HepG2 (cell line): Measurements from ENCODE around the gene ITPR1. TPM values are rescaled to one million over a fixed set of nuclear protein-coding genes. Genes with fewer than 3 reads are reported as not detected.
A peak's percentile ranks its signal among the peaks of the same experiment; 100 is the strongest.

ENCODE experiments used
- KDM5B ChIP-seq: sonication (generic); formaldehyde crosslinking; IDR thresholded peaks from 2 replicates; pipeline ENCODE4 v1.4.0; 2020; ENCODE audit warnings: missing genetic modification reagents, mild to moderate bottlenecking, borderline replicate concordance
- MYC ChIP-seq: sonication (generic); formaldehyde crosslinking; IDR thresholded peaks from 2 replicates; pipeline ENCODE4 v1.9.0; 2021; ENCODE audit warnings: missing genetic modification reagents, borderline replicate concordance
- SMAD1 ChIP-seq: sonication (generic); formaldehyde crosslinking; IDR thresholded peaks from 2 replicates; pipeline ENCODE4 v1.4.0; 2020; ENCODE audit warnings: missing genetic modification reagents, low read depth, mild to moderate bottlenecking, borderline replicate concordance
- TBX3 ChIP-seq: fragments of 450-650 bp; IDR thresholded peaks from 2 replicates; pipeline ENCODE4 v1.6.1; 2017; ENCODE audit warnings: antibody characterized with exemption, mild to moderate bottlenecking, inconsistent platforms, borderline replicate concordance
- ZFYVE20 ChIP-seq: sonication (generic); formaldehyde crosslinking; IDR thresholded peaks from 2 replicates; pipeline ENCODE4 v1.8.0; 2023; ENCODE audit warnings: low read depth, mild to moderate bottlenecking, moderate library complexity, missing genetic modification reagents, borderline replicate concordance
- ZNF235 ChIP-seq: sonication (generic); formaldehyde crosslinking; IDR thresholded peaks from 2 replicates; pipeline ENCODE4 v1.8.1; 2023; ENCODE audit warnings: mild to moderate bottlenecking, missing genetic modification reagents, borderline replicate concordance
- ZNF720 ChIP-seq: sonication (generic); formaldehyde crosslinking; IDR thresholded peaks from 2 replicates; pipeline ENCODE4 v1.4.0; 2020; ENCODE audit warnings: missing genetic modification reagents
- polyA plus RNA-seq, 8 experiments: library from polyadenylated mRNA; depleted of rRNA in 3 of 8; stranded (reverse) in 7 of 8; unstranded in 1 of 8; fragments of >200 nt; fragmentation: Illumina TruSeq in 4 of 8; extraction: Trizol in 4 of 8; gene quantifications; 2 replicates each; pipeline versions ENCODE4 v1.2.1 to v1.2.3, GENCODE V29; 2011 to 2016; ENCODE audit warnings: low read depth in 4 of 8, missing spikeins in 1 of 8, mixed read lengths in 1 of 8; ENCODE audit not compliant: insufficient read depth in 1 of 8
- total RNA-seq, 5 experiments: library from RNA; depleted of rRNA; stranded (reverse); fragments of >200 nt; fragmentation: Illumina TruSeq; extraction: Trizol; gene quantifications; 2 replicates each; pipeline ENCODE4 v1.2.3, GENCODE V29; 2016; ENCODE audit warnings: low read depth in 1 of 5
- TF ChIP-seq, protein P1 (sequence below), 2 experiments: sonication (generic) in 1 of 2; formaldehyde crosslinking in 1 of 2; IDR thresholded peaks; 2 replicates each; pipeline versions ENCODE4 v1.6.1 to v1.9.0; 2014 to 2022; ENCODE audit warnings: antibody characterized with exemption in 1 of 2, borderline replicate concordance in 1 of 2, inconsistent platforms in 1 of 2, low read depth in 1 of 2, missing genetic modification reagents in 1 of 2
- TF ChIP-seq, protein P2 (sequence below): sonication (generic); formaldehyde crosslinking; IDR thresholded peaks from 2 replicates; pipeline ENCODE4 v1.4.0; 2020; ENCODE audit warnings: mild to moderate bottlenecking, missing genetic modification reagents
- TF ChIP-seq, protein P3 (sequence below): sonication (generic); formaldehyde crosslinking; IDR thresholded peaks from 2 replicates; pipeline ENCODE4 v1.9.0; 2021; ENCODE audit warnings: missing genetic modification reagents, borderline replicate concordance

Gene ITPR1
- total and polyA plus RNA-seq, 2 of the 13 experiments (the other 11 are each of a cell fraction or from before 2014, with no cell fraction given), result 10.0 to 11.4 TPM

DNA sequence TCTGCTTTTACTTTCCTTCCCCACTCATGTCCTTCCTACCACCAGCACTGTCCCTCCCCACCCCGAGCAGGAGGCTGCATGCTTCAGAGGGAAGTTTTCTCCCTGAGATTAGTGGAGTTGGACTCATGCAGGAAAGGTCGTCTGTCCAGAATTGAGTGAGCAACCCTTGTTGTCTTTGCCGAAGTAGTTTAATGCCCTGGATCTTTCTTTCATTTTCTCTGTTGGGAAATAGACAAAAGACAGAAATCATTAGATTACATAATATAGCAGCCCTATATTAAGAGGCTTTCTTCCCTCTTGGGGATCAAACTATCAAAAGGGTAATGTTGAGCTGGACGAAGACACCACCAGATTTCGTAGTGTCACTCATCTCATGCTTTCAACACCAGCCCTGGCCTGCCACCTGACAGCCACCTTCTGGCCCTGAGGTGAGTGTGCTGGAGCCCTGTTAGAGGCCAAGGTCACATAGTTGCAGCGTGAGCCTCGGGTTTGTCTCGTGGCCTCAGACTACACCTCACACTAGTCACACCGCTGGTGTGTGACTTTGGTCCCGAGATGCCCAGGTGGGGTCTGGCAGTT is 231.0 kb downstream of the ITPR1 start (continued):
- TF ChIP-seq TBX3 (peak; percentile 53; the same call in 1 of the 2 replicates), KDM5B (peak; percentile 55; the same call in 1 of the 2 replicates), SMAD1 (CRISPR knock-in tag) (no peak), ZFYVE20 (CRISPR knock-in tag) (no peak), MYC (peak; percentile 54; the same call in 1 of the 2 replicates), ZNF235 (CRISPR knock-in tag) (no peak), ZNF720 (CRISPR knock-in tag) (no peak)
- TF ChIP-seq, protein P1, sequence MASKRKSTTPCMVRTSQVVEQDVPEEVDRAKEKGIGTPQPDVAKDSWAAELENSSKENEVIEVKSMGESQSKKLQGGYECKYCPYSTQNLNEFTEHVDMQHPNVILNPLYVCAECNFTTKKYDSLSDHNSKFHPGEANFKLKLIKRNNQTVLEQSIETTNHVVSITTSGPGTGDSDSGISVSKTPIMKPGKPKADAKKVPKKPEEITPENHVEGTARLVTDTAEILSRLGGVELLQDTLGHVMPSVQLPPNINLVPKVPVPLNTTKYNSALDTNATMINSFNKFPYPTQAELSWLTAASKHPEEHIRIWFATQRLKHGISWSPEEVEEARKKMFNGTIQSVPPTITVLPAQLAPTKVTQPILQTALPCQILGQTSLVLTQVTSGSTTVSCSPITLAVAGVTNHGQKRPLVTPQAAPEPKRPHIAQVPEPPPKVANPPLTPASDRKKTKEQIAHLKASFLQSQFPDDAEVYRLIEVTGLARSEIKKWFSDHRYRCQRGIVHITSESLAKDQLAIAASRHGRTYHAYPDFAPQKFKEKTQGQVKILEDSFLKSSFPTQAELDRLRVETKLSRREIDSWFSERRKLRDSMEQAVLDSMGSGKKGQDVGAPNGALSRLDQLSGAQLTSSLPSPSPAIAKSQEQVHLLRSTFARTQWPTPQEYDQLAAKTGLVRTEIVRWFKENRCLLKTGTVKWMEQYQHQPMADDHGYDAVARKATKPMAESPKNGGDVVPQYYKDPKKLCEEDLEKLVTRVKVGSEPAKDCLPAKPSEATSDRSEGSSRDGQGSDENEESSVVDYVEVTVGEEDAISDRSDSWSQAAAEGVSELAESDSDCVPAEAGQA (IDR thresholded peaks at IDR 0.05; ENCODE audit: low read depth), result no peak
- TF ChIP-seq, protein P1 (CRISPR knock-in tag; IDR thresholded peaks at IDR 0.05; ENCODE audit: borderline replicate concordance), result no peak
- TF ChIP-seq, protein P2, sequence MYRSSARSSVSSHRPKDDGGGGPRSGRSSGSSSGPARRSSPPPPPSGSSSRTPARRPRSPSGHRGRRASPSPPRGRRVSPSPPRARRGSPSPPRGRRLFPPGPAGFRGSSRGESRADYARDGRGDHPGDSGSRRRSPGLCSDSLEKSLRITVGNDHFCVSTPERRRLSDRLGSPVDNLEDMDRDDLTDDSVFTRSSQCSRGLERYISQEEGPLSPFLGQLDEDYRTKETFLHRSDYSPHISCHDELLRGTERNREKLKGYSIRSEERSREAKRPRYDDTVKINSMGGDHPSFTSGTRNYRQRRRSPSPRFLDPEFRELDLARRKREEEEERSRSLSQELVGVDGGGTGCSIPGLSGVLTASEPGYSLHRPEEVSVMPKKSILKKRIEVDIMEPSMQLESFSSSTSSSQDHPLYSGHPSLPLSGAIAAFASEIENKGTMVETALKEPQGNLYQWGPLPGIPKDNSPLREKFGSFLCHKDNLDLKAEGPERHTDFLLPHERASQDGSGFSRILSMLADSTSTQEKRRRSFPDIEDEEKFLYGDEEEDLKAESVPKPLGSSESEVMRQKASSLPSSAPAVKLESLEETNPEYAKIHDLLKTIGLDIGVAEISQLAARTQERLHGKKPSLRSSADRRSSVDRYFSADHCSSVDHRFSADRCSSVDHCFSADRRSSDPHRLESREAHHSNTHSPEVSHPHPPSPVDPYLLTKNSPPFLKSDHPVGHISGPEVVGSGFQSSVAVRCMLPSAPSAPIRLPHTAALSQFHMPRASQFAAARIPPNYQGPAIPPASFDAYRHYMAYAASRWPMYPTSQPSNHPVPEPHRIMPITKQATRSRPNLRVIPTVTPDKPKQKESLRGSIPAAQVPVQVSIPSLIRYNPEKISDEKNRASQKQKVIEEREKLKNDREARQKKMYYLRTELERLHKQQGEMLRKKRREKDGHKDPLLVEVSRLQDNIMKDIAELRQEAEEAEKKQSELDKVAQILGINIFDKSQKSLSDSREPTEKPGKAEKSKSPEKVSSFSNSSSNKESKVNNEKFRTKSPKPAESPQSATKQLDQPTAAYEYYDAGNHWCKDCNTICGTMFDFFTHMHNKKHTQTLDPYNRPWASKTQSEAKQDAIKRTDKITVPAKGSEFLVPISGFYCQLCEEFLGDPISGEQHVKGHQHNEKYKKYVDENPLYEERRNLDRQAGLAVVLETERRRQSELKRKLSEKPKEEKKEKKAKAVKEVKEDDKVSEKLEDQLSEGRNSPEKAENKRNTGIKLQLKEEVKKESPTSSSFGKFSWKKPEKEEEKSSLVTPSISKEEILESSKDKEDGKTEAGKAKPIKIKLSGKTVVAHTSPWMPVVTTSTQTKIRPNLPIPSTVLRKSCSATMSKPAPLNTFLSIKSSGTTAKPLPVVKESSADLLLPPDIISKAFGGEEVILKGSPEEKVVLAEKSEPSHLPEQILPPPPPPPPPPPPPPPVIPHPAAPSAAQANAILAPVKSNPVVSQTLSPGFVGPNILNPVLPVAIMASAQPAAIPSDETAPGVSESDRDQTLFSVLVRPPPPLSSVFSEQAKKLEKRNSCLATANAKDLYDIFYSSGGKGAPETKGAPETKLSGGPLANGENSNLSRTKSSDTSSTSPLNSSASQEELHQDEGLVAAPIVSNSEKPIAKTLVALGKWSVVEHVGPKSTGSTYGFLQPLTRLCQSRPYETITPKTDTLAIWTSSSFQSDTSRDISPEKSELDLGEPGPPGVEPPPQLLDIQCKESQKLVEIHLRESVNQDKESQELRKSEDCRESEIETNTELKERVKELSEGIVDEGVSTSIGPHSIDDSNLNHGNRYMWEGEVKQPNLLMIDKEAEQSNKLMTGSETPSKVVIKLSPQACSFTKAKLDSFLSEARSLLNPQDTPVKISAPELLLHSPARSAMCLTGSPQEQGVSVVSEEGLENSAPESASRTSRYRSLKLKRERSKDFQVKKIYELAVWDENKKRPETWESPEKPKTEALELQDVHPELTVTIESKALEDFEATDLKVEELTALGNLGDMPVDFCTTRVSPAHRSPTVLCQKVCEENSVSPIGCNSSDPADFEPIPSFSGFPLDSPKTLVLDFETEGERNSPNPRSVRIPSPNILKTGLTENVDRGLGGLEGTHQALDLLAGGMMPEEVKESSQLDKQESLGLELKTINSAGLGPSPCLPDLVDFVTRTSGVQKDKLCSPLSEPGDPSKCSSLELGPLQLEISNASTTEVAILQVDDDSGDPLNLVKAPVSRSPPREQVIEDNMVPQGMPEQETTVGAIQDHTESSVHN (CRISPR knock-in tag), result no peak
- TF ChIP-seq, protein P3, sequence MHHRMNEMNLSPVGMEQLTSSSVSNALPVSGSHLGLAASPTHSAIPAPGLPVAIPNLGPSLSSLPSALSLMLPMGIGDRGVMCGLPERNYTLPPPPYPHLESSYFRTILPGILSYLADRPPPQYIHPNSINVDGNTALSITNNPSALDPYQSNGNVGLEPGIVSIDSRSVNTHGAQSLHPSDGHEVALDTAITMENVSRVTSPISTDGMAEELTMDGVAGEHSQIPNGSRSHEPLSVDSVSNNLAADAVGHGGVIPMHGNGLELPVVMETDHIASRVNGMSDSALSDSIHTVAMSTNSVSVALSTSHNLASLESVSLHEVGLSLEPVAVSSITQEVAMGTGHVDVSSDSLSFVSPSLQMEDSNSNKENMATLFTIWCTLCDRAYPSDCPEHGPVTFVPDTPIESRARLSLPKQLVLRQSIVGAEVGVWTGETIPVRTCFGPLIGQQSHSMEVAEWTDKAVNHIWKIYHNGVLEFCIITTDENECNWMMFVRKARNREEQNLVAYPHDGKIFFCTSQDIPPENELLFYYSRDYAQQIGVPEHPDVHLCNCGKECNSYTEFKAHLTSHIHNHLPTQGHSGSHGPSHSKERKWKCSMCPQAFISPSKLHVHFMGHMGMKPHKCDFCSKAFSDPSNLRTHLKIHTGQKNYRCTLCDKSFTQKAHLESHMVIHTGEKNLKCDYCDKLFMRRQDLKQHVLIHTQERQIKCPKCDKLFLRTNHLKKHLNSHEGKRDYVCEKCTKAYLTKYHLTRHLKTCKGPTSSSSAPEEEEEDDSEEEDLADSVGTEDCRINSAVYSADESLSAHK (CRISPR knock-in tag), result no peak
